Transverse colon (tissue), 4 donors: ENCODE data around the gene KRTAP10-2.

Experiments
- CTCF ChIP-seq, 5 experiments: fragments of 200-600 bp in 3 of 5; fragments of 450-650 bp in 2 of 5; sonication (generic) in 3 of 5; IDR thresholded peaks; 1 replicate in 2 of 5; 2 replicates in 3 of 5; pipeline ENCODE4 v1.5.1; 2016 to 2017; ENCODE audit warnings: antibody characterized with exemption in 5 of 5, inconsistent platforms in 3 of 5, mild to moderate bottlenecking in 2 of 5, moderate library complexity in 1 of 5
- POLR2A ChIP-seq: fragments of 450-650 bp; IDR thresholded peaks from one replicate; pipeline ENCODE4 v1.6.1; 2016; ENCODE audit warnings: antibody characterized with exemption, mild to moderate bottlenecking, moderate library complexity
- POLR2AphosphoS5 ChIP-seq, 3 donors: sonication (generic); formaldehyde crosslinking; IDR thresholded peaks; one replicate each; pipeline ENCODE4 v1.6.1; 2016; ENCODE audit warnings: antibody characterized with exemption in 3 of 3

GRCh38 chr21:44583800-44584147 is 32.5 kb upstream of the KRTAP10-2 start:
- no peak for TF ChIP-seq CTCF (IDR thresholded peaks at IDR 0.05)
- no peak for TF ChIP-seq POLR2AphosphoS5 (IDR thresholded peaks at IDR 0.05)
- no peak for TF ChIP-seq POLR2A
